Keratinocyte (primary cell): ENCODE measurements around the gene FNDC11. TPM values are rescaled to one million over a fixed set of nuclear protein-coding genes. Genes with fewer than 3 reads are reported as not detected.

Experiments
- DNase-seq: peaks from one replicate; pipeline ENCODE4 v3.0.0-alpha.2; 2011; ENCODE audit warnings: low read depth, missing footprints, low spot score
- FAIRE-seq: peaks from 2 replicates; lab custom pipeline; 2011; peaks lifted over from hg19 to GRCh38; lab: Jason Lieb, UNC
- H2AFZ ChIP-seq: 2 replicates; pipeline ENCODE4 v1.6.0; 2012; ENCODE audit warnings: low read length, control low read depth, inconsistent platforms; ENCODE audit not compliant: control insufficient read depth
- H3K27ac ChIP-seq: 2 replicates; pipeline ENCODE4 v1.5.1; 2011; ENCODE audit warnings: low read length; ENCODE audit not compliant: control insufficient read depth, insufficient read depth
- H3K27me3 ChIP-seq: 3 replicates; pipeline ENCODE4 v1.6.0; 2011; ENCODE audit warnings: low read length; ENCODE audit not compliant: control insufficient read depth, insufficient read depth; ENCODE audit errors: extremely low read depth
- H3K36me3 ChIP-seq, 2 experiments: 2 replicates in 1 of 2; 3 replicates in 1 of 2; pipeline ENCODE4 v1.5.1; 2011; ENCODE audit warnings: low read length in 2 of 2, mild to moderate bottlenecking in 1 of 2; ENCODE audit not compliant: control insufficient read depth in 2 of 2, insufficient read depth in 2 of 2; ENCODE audit errors: extremely low read depth in 1 of 2
- H3K4me1 ChIP-seq: 3 replicates; pipeline ENCODE4 v1.5.1; 2011; ENCODE audit warnings: low read length; ENCODE audit not compliant: control insufficient read depth, insufficient read depth; ENCODE audit errors: extremely low read depth
- H3K4me2 ChIP-seq: 3 replicates; pipeline ENCODE4 v1.6.0; 2011; ENCODE audit warnings: low read depth, low read length; ENCODE audit not compliant: control insufficient read depth, insufficient read depth; ENCODE audit errors: extremely low read depth
- H3K4me3 ChIP-seq, 3 experiments: fragments of 200-600 bp in 1 of 3; sonication (generic) in 1 of 3; 2 replicates in 2 of 3; 3 replicates in 1 of 3; pipeline ENCODE4 v1.5.1; 2011 to 2016; ENCODE audit warnings: low read length in 3 of 3, mild to moderate bottlenecking in 3 of 3, control low read depth in 2 of 3, inconsistent platforms in 1 of 3, low read depth in 1 of 3, mixed read lengths in 1 of 3, mixed run types in 1 of 3, moderate library complexity in 1 of 3; ENCODE audit not compliant: control insufficient read depth in 2 of 3, insufficient read depth in 2 of 3; ENCODE audit errors: extremely low read depth in 1 of 3
- H3K79me2 ChIP-seq: 2 replicates; pipeline ENCODE4 v1.6.0; 2012; ENCODE audit warnings: low read length; ENCODE audit not compliant: control insufficient read depth, insufficient read depth
- H3K9ac ChIP-seq: 3 replicates; pipeline ENCODE4 v1.6.0; 2011; ENCODE audit warnings: low read length; ENCODE audit not compliant: control insufficient read depth, insufficient read depth; ENCODE audit errors: extremely low read depth
- H3K9me1 ChIP-seq: 3 replicates; pipeline ENCODE4 v1.6.0; 2011; ENCODE audit warnings: low read length; ENCODE audit not compliant: control insufficient read depth, insufficient read depth; ENCODE audit errors: extremely low read depth
- H3K9me3 ChIP-seq: 2 replicates; pipeline ENCODE4 v1.5.1; 2012; ENCODE audit warnings: low read depth, low read length; ENCODE audit not compliant: control insufficient read depth
- H4K20me1 ChIP-seq: 3 replicates; pipeline ENCODE4 v1.6.0; 2011; ENCODE audit warnings: low read length; ENCODE audit not compliant: control insufficient read depth, insufficient read depth; ENCODE audit errors: extremely low read depth
- EZH2 ChIP-seq: IDR thresholded peaks from one replicate; pipeline ENCODE4 v1.6.1; 2012; ENCODE audit warnings: inconsistent platforms, mild to moderate bottlenecking, low read length, moderate library complexity
- dilution Hi-C: fragments of 300-500 bp; cut with MboI; formaldehyde crosslinking; loops from one replicate; pipeline ENCODE4 v1.7.0; 2020; ENCODE audit warnings: low sequenced_read_pairs; ENCODE audit not compliant: extremely low pct_ligation_motif_present
- polyA plus RNA-seq, 5 experiments: library from polyadenylated mRNA; depleted of rRNA in 3 of 5; stranded (reverse) in 3 of 5; stranded (forward) in 1 of 5; unstranded in 1 of 5; fragments of >200 nt; gene quantifications; 1 replicate in 1 of 5; 2 replicates in 3 of 5; 3 replicates in 1 of 5; pipeline versions ENCODE4 v1.2.1 to v1.2.3, GENCODE V29; 2011 to 2012; ENCODE audit warnings: missing spikeins in 2 of 5, low read depth in 1 of 5, low replicate concordance in 1 of 5
- TF ChIP-seq, protein P1 (sequence below), 3 experiments: IDR thresholded peaks in 1 of 3; conservative IDR thresholded peaks in 1 of 3; optimal IDR thresholded peaks in 1 of 3; 2 replicates in 2 of 3; 3 replicates in 1 of 3; pipeline versions ENCODE3 to v1.5.1; 2011; ENCODE audit warnings: low read length in 3 of 3, mild to moderate bottlenecking in 3 of 3, moderate library complexity in 2 of 3, control low read depth in 1 of 3, inconsistent platforms in 1 of 3; ENCODE audit not compliant: insufficient read depth in 2 of 3; ENCODE audit errors: extremely low read depth in 1 of 3

FNDC11 gene
- polyA plus RNA-seq, 1 donor (not counting 4 experiments of a cell fraction or from before 2014, with no cell fraction given), result 0.55 TPM

DNA sequence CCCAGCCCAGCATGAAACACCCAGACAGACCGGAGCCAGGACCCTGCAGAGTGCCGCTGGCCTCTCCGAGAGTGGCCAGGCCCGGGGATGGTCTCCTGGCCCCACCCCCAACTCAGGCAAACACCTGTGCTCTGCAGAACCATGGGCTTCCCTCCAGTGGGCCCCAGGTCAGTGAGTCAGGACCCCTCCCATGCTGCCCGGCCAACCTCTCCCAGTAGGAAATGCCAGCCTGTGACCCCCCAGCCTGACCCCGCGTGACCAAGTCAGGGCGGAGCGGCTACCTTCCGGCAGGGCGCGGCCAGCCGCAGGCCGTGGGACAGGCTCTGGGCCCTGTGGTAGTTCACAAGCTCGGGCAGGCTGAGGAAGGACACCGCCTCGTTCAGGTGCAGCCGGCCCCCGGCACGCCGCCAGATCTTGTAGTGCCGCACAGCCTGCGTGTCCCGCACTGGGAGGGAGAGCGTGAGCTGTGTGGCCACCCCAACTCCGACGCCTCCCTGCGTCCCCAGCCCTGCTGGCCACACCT, 20.0 kb upstream of the FNDC11 start:
- Histone ChIP-seq H4K20me1 (peaks cover 7% of the 10 kb centered on the region), H3K36me3 (peaks cover 9 to 19% of the 10 kb centered on the region in 2 experiments), H3K27ac (peak overlapping the region; percentile 49), H3K4me1 (peaks cover 26% of the 10 kb centered on the region), H3K27me3 (no peaks in the 10 kb centered on the region), H3K4me2 (peak overlapping the region; percentile 82), H3K9me3 (no peaks in the 10 kb centered on the region), H3K4me3 (peak overlapping the region in 1 of 3 experiments; percentile 17), H2AFZ (no peak overlapping the region), H3K79me2 (peaks cover 10% of the 10 kb centered on the region), H3K9me1 (no peaks in the 10 kb centered on the region), H3K9ac (peak overlapping the region; percentile 60)
- FAIRE-seq, result no peak
- dilution Hi-C loops, result no loop called here
- no peak for DNase-seq
- TF ChIP-seq, protein P1, sequence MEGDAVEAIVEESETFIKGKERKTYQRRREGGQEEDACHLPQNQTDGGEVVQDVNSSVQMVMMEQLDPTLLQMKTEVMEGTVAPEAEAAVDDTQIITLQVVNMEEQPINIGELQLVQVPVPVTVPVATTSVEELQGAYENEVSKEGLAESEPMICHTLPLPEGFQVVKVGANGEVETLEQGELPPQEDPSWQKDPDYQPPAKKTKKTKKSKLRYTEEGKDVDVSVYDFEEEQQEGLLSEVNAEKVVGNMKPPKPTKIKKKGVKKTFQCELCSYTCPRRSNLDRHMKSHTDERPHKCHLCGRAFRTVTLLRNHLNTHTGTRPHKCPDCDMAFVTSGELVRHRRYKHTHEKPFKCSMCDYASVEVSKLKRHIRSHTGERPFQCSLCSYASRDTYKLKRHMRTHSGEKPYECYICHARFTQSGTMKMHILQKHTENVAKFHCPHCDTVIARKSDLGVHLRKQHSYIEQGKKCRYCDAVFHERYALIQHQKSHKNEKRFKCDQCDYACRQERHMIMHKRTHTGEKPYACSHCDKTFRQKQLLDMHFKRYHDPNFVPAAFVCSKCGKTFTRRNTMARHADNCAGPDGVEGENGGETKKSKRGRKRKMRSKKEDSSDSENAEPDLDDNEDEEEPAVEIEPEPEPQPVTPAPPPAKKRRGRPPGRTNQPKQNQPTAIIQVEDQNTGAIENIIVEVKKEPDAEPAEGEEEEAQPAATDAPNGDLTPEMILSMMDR (optimal IDR thresholded peaks at IDR 0.05 in 1 of 3, IDR thresholded peaks at IDR 0.05 in 1 of 3, conservative IDR thresholded peaks at IDR 0.05 in 1 of 3; ENCODE audit: extremely low read depth in 1 of 3, insufficient read depth in 2 of 3, low read length in 3 of 3), result no peak
- TF ChIP-seq EZH2, result no peak

DNA sequence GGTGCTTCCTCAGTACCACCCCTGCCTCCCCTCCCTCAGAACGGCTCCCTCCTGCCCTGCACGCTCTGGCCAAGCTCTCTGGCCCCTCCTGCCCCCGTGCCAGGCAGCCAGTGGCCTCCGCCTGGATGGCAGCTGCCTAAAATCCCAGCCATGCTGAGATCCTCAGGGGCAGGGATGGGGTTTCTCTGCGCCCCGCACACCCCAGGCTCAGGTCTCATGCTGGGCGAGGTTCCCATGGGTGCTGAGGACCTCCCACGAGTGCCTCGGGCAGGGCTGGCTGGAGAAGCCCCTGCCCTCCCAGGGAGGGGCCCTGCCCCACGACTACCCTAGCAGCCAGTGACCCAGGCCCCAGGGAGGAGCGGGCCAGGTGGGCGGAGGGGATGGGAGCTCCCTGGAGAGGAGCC, 19.5 kb upstream of the FNDC11 start:
- DNase-seq (no peak), FAIRE-seq (no peak)
- H4K20me1 ChIP-seq, result peaks cover 7% of the 10 kb centered on the region
- H3K27ac ChIP-seq, result peak overlapping the region; percentile 49
- peaks cover 26% of the 10 kb centered on the region for H3K4me1 ChIP-seq
- dilution Hi-C loops, result no loop called here
- peak overlapping the region in 2 of 3 experiments; percentile 17 to 59 for H3K4me3 ChIP-seq
- peaks cover 6 to 14% of the 10 kb centered on the region in 2 experiments for H3K36me3 ChIP-seq
- H3K9ac ChIP-seq, result peak overlapping the region; percentile 60
- H3K27me3 ChIP-seq, result no peaks in the 10 kb centered on the region
- peaks cover 10% of the 10 kb centered on the region for H3K79me2 ChIP-seq
- peak overlapping the region; percentile 82 for H3K4me2 ChIP-seq
- no peaks in the 10 kb centered on the region for H3K9me1 ChIP-seq
- no peaks in the 10 kb centered on the region for H3K9me3 ChIP-seq
- TF ChIP-seq, protein P1 (optimal IDR thresholded peaks at IDR 0.05 in 1 of 3, IDR thresholded peaks at IDR 0.05 in 1 of 3, conservative IDR thresholded peaks at IDR 0.05 in 1 of 3; ENCODE audit: extremely low read depth in 1 of 3, insufficient read depth in 2 of 3, low read length in 3 of 3), result no peak
- no peak for TF ChIP-seq EZH2
- H2AFZ ChIP-seq, result no peak overlapping the region
